Epithelial cell of esophagus (primary cell): ENCODE results near the gene LRRC3B.

Experiments used
- DNase-seq: peaks from one replicate; pipeline ENCODE4 v3.0.0; 2010; ENCODE audit warnings: low read depth
- H3K4me3 ChIP-seq: 2 replicates; pipeline ENCODE4 v1.5.1; 2011; ENCODE audit warnings: mild to moderate bottlenecking, low read length, control low read depth
- CTCF ChIP-seq: IDR thresholded peaks from 2 replicates; pipeline ENCODE4 v1.5.1; 2011; ENCODE audit warnings: low read depth, mild to moderate bottlenecking, low read length, control low read depth, inconsistent platforms; ENCODE audit not compliant: insufficient read depth; ENCODE audit errors: missing control alignments

Gene LRRC3B

GRCh38 chr3:26622621-26623418 lies at the start of gene LRRC3B:
Gene LRRC3B, plus strand, starts transcription at chr3:26622772. Its CDS starts 86,901 bp downstream, at chr3:26709673.
- peak; percentile 6 for DNase-seq
- H3K4me3 ChIP-seq, result no peak within 1 kb of the TSS
- no peak for TF ChIP-seq CTCF

- H3K4me3 ChIP-seq, result no peak overlapping the region
- TF ChIP-seq CTCF, result no peak
- DNase-seq, result no peak
Measured at GRCh38 chr3:26574766-26575165, 47.8 kb upstream of the LRRC3B start.

- TF ChIP-seq CTCF, result no peak
- no peak for DNase-seq
- no peak overlapping the region for H3K4me3 ChIP-seq
Measured at GRCh38 chr3:26579116-26579515, 43.5 kb upstream of the LRRC3B start.

GRCh38 chr3:26587571-26587970 lies 35.0 kb upstream of the LRRC3B start:
- DNase-seq, result no peak
- no peak for TF ChIP-seq CTCF
- H3K4me3 ChIP-seq, result no peak overlapping the region

- no peak for DNase-seq
- TF ChIP-seq CTCF, result no peak
- H3K4me3 ChIP-seq, result no peak overlapping the region
Measured at GRCh38 chr3:26588931-26589330, 33.6 kb upstream of the LRRC3B start.

- DNase-seq, result no peak
- H3K4me3 ChIP-seq, result no peak overlapping the region
- no peak for TF ChIP-seq CTCF
Measured at GRCh38 chr3:26589678-26590077, 32.9 kb upstream of the LRRC3B start.
